Mesothelial cell of epicardium (in vitro differentiated cells): ENCODE results near the gene RNF130. TPM values are rescaled to one million over a fixed set of nuclear protein-coding genes. Genes with fewer than 3 reads are reported as not detected.
"Not testable (repeated sequence)": the region's sequence is repeated elsewhere in the genome, so short reads cannot be mapped to it uniquely, and the experiment has no call there.

ENCODE experiments used
- DNase-seq, 2 experiments: peaks; one replicate each; pipeline ENCODE4 v3.0.0; 2021; ENCODE audit warnings: low spot score in 2 of 2; ENCODE audit not compliant: unreplicated experiment in 2 of 2
- H3K27ac Mint-ChIP-seq: 2 replicates; pipeline ENCODE4 v1.8.0; 2021; ENCODE audit warnings: mixed read lengths
- H3K27me3 Mint-ChIP-seq: 2 replicates; pipeline ENCODE4 v1.8.0; 2021; ENCODE audit warnings: low read depth, mixed read lengths
- H3K36me3 Mint-ChIP-seq: 2 replicates; pipeline ENCODE4 v1.8.0; 2021; ENCODE audit warnings: mixed read lengths
- H3K4me1 Mint-ChIP-seq: 2 replicates; pipeline ENCODE4 v1.8.0; 2021; ENCODE audit warnings: mixed read lengths
- H3K4me3 Mint-ChIP-seq: 2 replicates; pipeline ENCODE4 v1.8.0; 2021; ENCODE audit warnings: mild to moderate bottlenecking, moderate library complexity, mixed read lengths
- H3K9me3 Mint-ChIP-seq: 2 replicates; pipeline ENCODE4 v1.8.0; 2021; ENCODE audit warnings: mixed read lengths
- CTCF ChIP-seq: fragments of 200-600 bp; sonication (generic); IDR thresholded peaks from one replicate; pipeline ENCODE4 v1.5.0; 2021; ENCODE audit warnings: antibody characterized with exemption; ENCODE audit not compliant: unreplicated experiment
- total RNA-seq: library from RNA; stranded (reverse); gene quantifications from 3 replicates; pipeline ENCODE4 v1.2.1, GENCODE V29; 2021

RNF130 gene
- total RNA-seq, 1 donor from 2014 or later: 44.9 TPM

GRCh38 chr5:180020176-180020575 lies 51.4 kb downstream of the RNF130 start:
- H3K27ac Mint-ChIP-seq: no peak overlapping the region
- TF ChIP-seq CTCF: no peak

DNA sequence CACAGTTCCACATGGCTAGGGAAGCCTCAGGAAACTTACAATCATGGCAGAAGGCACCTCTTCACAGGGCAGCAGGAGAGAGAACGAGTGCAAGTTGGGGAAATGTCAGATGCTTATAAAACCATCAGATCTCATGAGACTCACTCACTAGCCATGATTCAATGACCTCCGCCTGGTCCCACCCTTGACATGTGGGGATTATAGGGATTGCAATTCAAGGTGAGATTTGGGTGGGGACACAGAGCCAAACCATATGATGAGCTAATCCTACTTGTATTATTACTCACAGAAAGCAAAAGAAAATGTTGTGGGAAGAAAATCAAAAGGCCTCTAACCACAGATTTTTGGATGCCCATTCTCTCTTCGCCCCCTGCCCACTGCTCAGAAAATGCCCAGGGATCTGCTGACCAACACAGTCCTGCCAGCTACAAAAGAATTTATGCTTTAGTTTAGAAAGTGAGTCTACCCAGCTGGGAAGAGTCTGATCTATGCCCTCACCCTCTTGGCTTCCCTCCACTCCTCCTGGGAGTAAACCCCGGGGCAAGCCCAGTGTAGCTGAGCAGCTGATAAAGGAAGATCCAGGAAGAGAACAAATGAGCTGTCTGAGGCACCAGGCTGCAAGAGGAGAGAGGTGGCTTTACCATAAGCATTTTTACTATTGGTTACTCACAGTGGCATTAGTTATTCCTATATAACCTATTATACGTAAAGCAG lies 53.1 kb downstream of the RNF130 start:
- no peak overlapping the region for H3K4me3 Mint-ChIP-seq
- H3K4me1 Mint-ChIP-seq: no peaks in the 10 kb centered on the region
- peaks cover 47% of the 10 kb centered on the region for H3K36me3 Mint-ChIP-seq
- H3K27ac Mint-ChIP-seq: no peak overlapping the region
- no peak for TF ChIP-seq CTCF
- peaks cover 16% of the 10 kb centered on the region for H3K9me3 Mint-ChIP-seq
- H3K27me3 Mint-ChIP-seq: no peaks in the 10 kb centered on the region
- DNase-seq: no peak

More at GRCh38 chr5:180020176-180020575, 51.4 kb downstream of the RNF130 start:
- no peaks in the 10 kb centered on the region for H3K27me3 Mint-ChIP-seq
- H3K4me3 Mint-ChIP-seq: no peak overlapping the region
- peaks cover 16% of the 10 kb centered on the region for H3K9me3 Mint-ChIP-seq
- peaks cover 52% of the 10 kb centered on the region for H3K36me3 Mint-ChIP-seq
- H3K4me1 Mint-ChIP-seq: no peaks in the 10 kb centered on the region
- DNase-seq: no peak

DNA sequence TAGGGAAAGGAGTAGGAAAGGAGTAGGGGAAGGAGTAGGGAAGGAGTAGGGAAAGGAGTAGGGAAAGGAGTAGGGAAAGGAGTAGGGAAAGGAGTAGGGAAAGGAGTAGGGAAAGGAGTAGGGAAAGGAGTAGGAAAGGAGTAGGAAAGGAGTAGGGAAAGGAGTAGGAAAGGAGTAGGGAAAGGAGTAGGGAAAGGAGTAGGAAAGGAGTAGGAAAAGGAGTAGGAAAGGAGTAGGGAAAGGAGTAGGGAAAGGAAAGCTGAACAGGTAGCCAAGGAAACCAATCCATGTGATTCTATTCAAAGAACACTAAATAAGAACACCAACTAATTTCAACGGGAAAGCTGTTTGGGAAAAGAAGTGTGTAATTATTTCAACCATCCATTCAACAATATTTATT lies 56.0 kb downstream of the RNF130 start:
- not testable (repeated sequence) for H3K4me1 Mint-ChIP-seq, DNase-seq, H3K27ac Mint-ChIP-seq, H3K27me3 Mint-ChIP-seq, H3K4me3 Mint-ChIP-seq
- Mint-ChIP-seq H3K36me3 (peaks cover 42% of the 10 kb centered on the region), H3K9me3 (peaks cover 16% of the 10 kb centered on the region)

DNA sequence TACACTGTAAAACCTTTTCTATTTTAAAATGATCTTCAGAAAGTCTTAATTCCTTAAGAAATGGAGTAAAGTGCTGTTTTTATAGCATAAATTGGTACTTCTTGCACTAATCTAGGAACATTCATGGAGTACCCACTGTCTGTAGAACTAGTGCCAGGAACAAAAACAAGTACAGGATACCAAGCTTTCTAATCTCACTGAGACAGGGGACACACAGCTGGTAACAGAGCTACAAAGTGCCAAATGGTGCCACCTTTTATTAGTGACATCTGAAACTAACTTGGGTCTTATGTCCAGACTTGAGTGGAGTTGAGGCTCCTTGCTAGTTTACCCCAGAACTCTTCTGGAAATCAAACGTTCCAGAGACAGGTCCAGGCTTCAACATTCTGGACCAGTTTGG lies 57.9 kb downstream of the RNF130 start:
- H3K4me3 Mint-ChIP-seq: no peak overlapping the region
- no peak overlapping the region for H3K27ac Mint-ChIP-seq
- H3K36me3 Mint-ChIP-seq: peaks cover 34% of the 10 kb centered on the region
- no peak for TF ChIP-seq CTCF
- H3K27me3 Mint-ChIP-seq: no peaks in the 10 kb centered on the region
- H3K4me1 Mint-ChIP-seq: peaks cover 5% of the 10 kb centered on the region
- H3K9me3 Mint-ChIP-seq: peaks cover 3% of the 10 kb centered on the region
- no peak for DNase-seq

DNA sequence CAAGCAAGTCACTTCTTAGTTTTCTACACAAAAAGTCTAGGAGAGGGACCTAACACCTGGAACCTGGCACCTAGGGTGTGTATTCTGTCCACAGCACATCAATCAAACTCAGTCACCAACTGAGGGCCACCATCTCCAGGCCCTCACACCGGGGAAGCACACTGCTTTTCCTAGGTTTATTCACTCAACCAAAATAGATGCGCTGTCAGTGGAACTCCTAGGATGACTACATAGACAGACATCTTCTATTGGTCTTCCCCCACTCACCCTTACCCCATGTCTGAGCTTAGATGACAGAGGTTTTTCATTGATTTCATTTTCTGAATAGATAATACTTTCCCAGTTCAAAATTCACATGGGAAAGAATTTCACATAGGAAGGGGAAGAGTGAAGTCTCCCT lies 59.2 kb downstream of the RNF130 start:
- no peak overlapping the region for H3K27ac Mint-ChIP-seq
- H3K9me3 Mint-ChIP-seq: peaks cover 3% of the 10 kb centered on the region
- no peak for TF ChIP-seq CTCF
- peaks cover 16% of the 10 kb centered on the region for H3K4me1 Mint-ChIP-seq
- H3K36me3 Mint-ChIP-seq: peaks cover 28% of the 10 kb centered on the region
- no peaks in the 10 kb centered on the region for H3K27me3 Mint-ChIP-seq
- DNase-seq: no peak
- no peak overlapping the region for H3K4me3 Mint-ChIP-seq

GRCh38 chr5:180010636-180011035 lies 60.9 kb downstream of the RNF130 start:
- H3K27ac Mint-ChIP-seq: no peak overlapping the region
- peaks cover under 1% of the 10 kb centered on the region for H3K9me3 Mint-ChIP-seq
- H3K36me3 Mint-ChIP-seq: peaks cover 16% of the 10 kb centered on the region
- H3K27me3 Mint-ChIP-seq: no peaks in the 10 kb centered on the region
- H3K4me3 Mint-ChIP-seq: no peak overlapping the region
- no peak for DNase-seq
- H3K4me1 Mint-ChIP-seq: peaks cover 30% of the 10 kb centered on the region
- no peak for TF ChIP-seq CTCF
